ENCODE data around the gene SRMS. TPM values are rescaled to one million over a fixed set of nuclear protein-coding genes. Genes with fewer than 3 reads are reported as not detected.
"Not testable (repeated sequence)": the region's sequence is repeated elsewhere in the genome, so short reads cannot be mapped to it uniquely, and the experiment has no call there.

SRMS gene
- total and polyA plus RNA-seq, 2 donors: 0.05 TPM

GRCh38 chr20:63518351-63518861 is 29.1 kb downstream of the SRMS start:
- Histone ChIP-seq H3K27me3 (ENCODE audit: control insufficient read depth in 2 of 2, insufficient read depth in 1 of 2, low read length in 1 of 2) (peaks cover 20 to 38% of the 10 kb centered on the region in 2 donors), H3K36me3 (ENCODE audit: control insufficient read depth in 2 of 2, insufficient read depth in 2 of 2, low read length in 1 of 2) (peaks cover 3 to 14% of the 10 kb centered on the region in 2 donors), H3K4me1 (ENCODE audit: control insufficient read depth in 2 of 2, insufficient read depth in 2 of 2, low read length in 2 of 2) (peaks cover 14 to 24% of the 10 kb centered on the region in 2 donors), H3K4me3 (ENCODE audit: low read length in 2 of 2) (no peak overlapping the region), H3K9me3 (ENCODE audit: control insufficient read depth in 2 of 2, insufficient read depth in 1 of 2, low read length in 1 of 2) (peaks cover 2 to 10% of the 10 kb centered on the region in 2 donors), H3K27ac (ENCODE audit: low read depth in 1 of 2, low read length in 1 of 2) (no peak overlapping the region)
- no peak for DNase-seq (ENCODE audit: low read depth in 6 of 9, low spot score in 9 of 9)
- 87% methylated on average over 20 of the region's 20 CpGs for WGBS

- Histone ChIP-seq H3K27ac (ENCODE audit: low read depth in 1 of 2, low read length in 1 of 2) (no peak overlapping the region), H3K36me3 (ENCODE audit: control insufficient read depth in 2 of 2, insufficient read depth in 2 of 2, low read length in 1 of 2) (peaks cover 2 to 8% of the 10 kb centered on the region in 2 donors), H3K9me3 (ENCODE audit: control insufficient read depth in 2 of 2, insufficient read depth in 1 of 2, low read length in 1 of 2) (peaks cover 0 to 3% of the 10 kb centered on the region in 2 donors), H3K4me3 (ENCODE audit: low read length in 2 of 2) (no peak overlapping the region), H3K27me3 (ENCODE audit: control insufficient read depth in 2 of 2, insufficient read depth in 1 of 2, low read length in 1 of 2) (peaks cover 20 to 39% of the 10 kb centered on the region in 2 donors), H3K4me1 (ENCODE audit: control insufficient read depth in 2 of 2, insufficient read depth in 2 of 2, low read length in 2 of 2) (peaks cover 14 to 24% of the 10 kb centered on the region in 2 donors)
- 94% methylated on average over 32 of the region's 32 CpGs for WGBS
- no peak for DNase-seq (ENCODE audit: low read depth in 6 of 9, low spot score in 9 of 9)
Observed at GRCh38 chr20:63517376-63518309, 29.9 kb downstream of the SRMS start.

GRCh38 chr20:63514520-63514919 is 33.0 kb downstream of the SRMS start:
- H3K4me1 ChIP-seq (ENCODE audit: control insufficient read depth in 2 of 2, insufficient read depth in 2 of 2, low read length in 2 of 2); H3K36me3 ChIP-seq (ENCODE audit: control insufficient read depth in 2 of 2, insufficient read depth in 2 of 2, low read length in 1 of 2); H3K9me3 ChIP-seq (ENCODE audit: control insufficient read depth in 2 of 2, insufficient read depth in 1 of 2, low read length in 1 of 2); H3K27ac ChIP-seq (ENCODE audit: low read depth in 1 of 2, low read length in 1 of 2); H3K4me3 ChIP-seq (ENCODE audit: low read length in 2 of 2); DNase-seq (ENCODE audit: low read depth in 6 of 9, low spot score in 9 of 9): not testable (repeated sequence)
- 51% methylated on average over 10 of the region's 10 CpGs for WGBS
- peaks cover 14 to 37% of the 10 kb centered on the region in 2 donors for H3K27me3 ChIP-seq (ENCODE audit: control insufficient read depth in 2 of 2, insufficient read depth in 1 of 2, low read length in 1 of 2)

- no peak for DNase-seq (ENCODE audit: low read depth in 6 of 9, low spot score in 9 of 9)
- H3K27ac ChIP-seq (ENCODE audit: low read depth in 1 of 2, low read length in 1 of 2): no peak overlapping the region
- H3K27me3 ChIP-seq (ENCODE audit: control insufficient read depth in 2 of 2, insufficient read depth in 1 of 2, low read length in 1 of 2): peaks cover 2 to 26% of the 10 kb centered on the region in 2 donors
- H3K4me3 ChIP-seq (ENCODE audit: low read length in 2 of 2): no peak overlapping the region
- H3K9me3 ChIP-seq (ENCODE audit: control insufficient read depth in 2 of 2, insufficient read depth in 1 of 2, low read length in 1 of 2): peaks cover 0 to 3% of the 10 kb centered on the region in 2 donors
- H3K4me1 ChIP-seq (ENCODE audit: control insufficient read depth in 2 of 2, insufficient read depth in 2 of 2, low read length in 2 of 2): no peaks in the 10 kb centered on the region
- H3K36me3 ChIP-seq (ENCODE audit: control insufficient read depth in 2 of 2, insufficient read depth in 2 of 2, low read length in 1 of 2): no peaks in the 10 kb centered on the region
- 94% methylated on average over 3 of the region's 3 CpGs for WGBS
Observed at GRCh38 chr20:63513207-63513606, 34.3 kb downstream of the SRMS start.

GRCh38 chr20:63509088-63509564 is 38.4 kb downstream of the SRMS start:
- Histone ChIP-seq H3K36me3 (ENCODE audit: control insufficient read depth in 2 of 2, insufficient read depth in 2 of 2, low read length in 1 of 2) (no peaks in the 10 kb centered on the region), H3K27me3 (ENCODE audit: control insufficient read depth in 2 of 2, insufficient read depth in 1 of 2, low read length in 1 of 2) (peaks cover 0 to 16% of the 10 kb centered on the region in 2 donors), H3K27ac (ENCODE audit: low read depth in 1 of 2, low read length in 1 of 2) (no peak overlapping the region), H3K4me3 (ENCODE audit: low read length in 2 of 2) (no peak overlapping the region), H3K4me1 (ENCODE audit: control insufficient read depth in 2 of 2, insufficient read depth in 2 of 2, low read length in 2 of 2) (no peaks in the 10 kb centered on the region), H3K9me3 (ENCODE audit: control insufficient read depth in 2 of 2, insufficient read depth in 1 of 2, low read length in 1 of 2) (peaks cover 3 to 16% of the 10 kb centered on the region in 2 donors)
- 95% methylated on average over 9 of the region's 9 CpGs for WGBS
- no peak for DNase-seq (ENCODE audit: low read depth in 6 of 9, low spot score in 9 of 9)

GRCh38 chr20:63508072-63508768 is 39.3 kb downstream of the SRMS start:
- Histone ChIP-seq H3K4me1 (ENCODE audit: control insufficient read depth in 2 of 2, insufficient read depth in 2 of 2, low read length in 2 of 2) (no peaks in the 10 kb centered on the region), H3K27ac (ENCODE audit: low read depth in 1 of 2, low read length in 1 of 2) (no peak overlapping the region), H3K9me3 (ENCODE audit: control insufficient read depth in 2 of 2, insufficient read depth in 1 of 2, low read length in 1 of 2) (peaks cover 3 to 16% of the 10 kb centered on the region in 2 donors), H3K27me3 (ENCODE audit: control insufficient read depth in 2 of 2, insufficient read depth in 1 of 2, low read length in 1 of 2) (peaks cover 0 to 21% of the 10 kb centered on the region in 2 donors), H3K4me3 (ENCODE audit: low read length in 2 of 2) (no peak overlapping the region), H3K36me3 (ENCODE audit: control insufficient read depth in 2 of 2, insufficient read depth in 2 of 2, low read length in 1 of 2) (no peaks in the 10 kb centered on the region)
- 87% methylated on average over 33 of the region's 33 CpGs for WGBS
- DNase-seq (ENCODE audit: low read depth in 6 of 9, low spot score in 9 of 9): no peak

- DNase-seq (ENCODE audit: low read depth in 6 of 9, low spot score in 9 of 9): no peak
- H3K4me1 ChIP-seq (ENCODE audit: control insufficient read depth in 2 of 2, insufficient read depth in 2 of 2, low read length in 2 of 2): no peaks in the 10 kb centered on the region
- H3K27ac ChIP-seq (ENCODE audit: low read depth in 1 of 2, low read length in 1 of 2): no peak overlapping the region
- no peaks in the 10 kb centered on the region for H3K36me3 ChIP-seq (ENCODE audit: control insufficient read depth in 2 of 2, insufficient read depth in 2 of 2, low read length in 1 of 2)
- peaks cover 3 to 16% of the 10 kb centered on the region in 2 donors for H3K9me3 ChIP-seq (ENCODE audit: control insufficient read depth in 2 of 2, insufficient read depth in 1 of 2, low read length in 1 of 2)
- H3K4me3 ChIP-seq (ENCODE audit: low read length in 2 of 2): no peak overlapping the region
- 93% methylated on average over 30 of the region's 30 CpGs for WGBS
- peaks cover 3 to 28% of the 10 kb centered on the region in 2 donors for H3K27me3 ChIP-seq (ENCODE audit: control insufficient read depth in 2 of 2, insufficient read depth in 1 of 2, low read length in 1 of 2)
Observed at GRCh38 chr20:63507083-63507743, 40.3 kb downstream of the SRMS start.

- no peaks in the 10 kb centered on the region for H3K4me1 ChIP-seq (ENCODE audit: control insufficient read depth in 2 of 2, insufficient read depth in 2 of 2, low read length in 2 of 2)
- 86% methylated on average over 12 of the region's 12 CpGs for WGBS
- peaks cover 3 to 39% of the 10 kb centered on the region in 2 donors for H3K27me3 ChIP-seq (ENCODE audit: control insufficient read depth in 2 of 2, insufficient read depth in 1 of 2, low read length in 1 of 2)
- H3K27ac ChIP-seq (ENCODE audit: low read depth in 1 of 2, low read length in 1 of 2): no peak overlapping the region
- no peaks in the 10 kb centered on the region for H3K36me3 ChIP-seq (ENCODE audit: control insufficient read depth in 2 of 2, insufficient read depth in 2 of 2, low read length in 1 of 2)
- H3K9me3 ChIP-seq (ENCODE audit: control insufficient read depth in 2 of 2, insufficient read depth in 1 of 2, low read length in 1 of 2): peaks cover 3 to 16% of the 10 kb centered on the region in 2 donors
- no peak overlapping the region for H3K4me3 ChIP-seq (ENCODE audit: low read length in 2 of 2)
- DNase-seq (ENCODE audit: low read depth in 6 of 9, low spot score in 9 of 9): no peak
Observed at GRCh38 chr20:63505723-63506122, 41.8 kb downstream of the SRMS start.

Data from thymus (tissue), 11 donors.